ENCODE results near the gene LRRC2. TPM values are rescaled to one million over a fixed set of nuclear protein-coding genes. Genes with fewer than 3 reads are reported as not detected.

The LRRC2 gene
- total and polyA plus RNA-seq, 7 experiments from 2014 or later = 0.10 to 0.48 (median 0.32) TPM; not detected in 2

DNA sequence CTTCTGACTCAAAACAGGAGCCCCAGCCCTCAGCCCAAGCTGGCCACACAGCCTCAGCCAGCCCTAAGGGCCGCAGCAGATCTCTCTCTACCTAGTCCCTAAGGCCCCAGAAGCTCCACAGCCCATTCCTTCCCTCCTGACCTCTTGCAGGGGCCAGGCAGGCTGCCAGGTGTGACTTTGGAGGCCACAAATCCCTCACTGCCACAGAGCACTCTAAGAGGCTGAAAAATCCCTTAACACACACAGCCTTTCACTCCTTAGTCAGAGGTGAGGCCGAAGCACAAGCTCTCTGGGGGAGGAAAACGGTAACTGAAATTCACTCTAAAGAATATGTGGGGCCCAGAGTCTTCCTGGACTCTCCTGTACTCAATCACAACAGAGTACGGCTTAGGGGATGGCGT lies 23.3 kb downstream of the LRRC2 start:
- intact Hi-C loops (cut with micrococcal nuclease) = no loop called here
- H3K4me3 Mint-ChIP-seq = no peak overlapping the region
- H3K9me3 Mint-ChIP-seq = no peaks in the 10 kb centered on the region
- no peak for DNase-seq
- H3K4me1 Mint-ChIP-seq = peaks cover 18 to 61% (median 53%) of the 10 kb centered on the region in 7 donors
- no peaks in the 10 kb centered on the region for H3K27me3 ChIP-seq (ENCODE audit: control insufficient read depth in 2 of 2, insufficient read depth in 2 of 2, low read length in 2 of 2)
- ChIA-PET CTCF (interaction anchor here (1.7 kb wide), 1 partner anchor 54 kb away, joined by 10 read pairs; no protein-coding TSS in a partner anchor), POLR2A (interaction anchor here (0.6 to 1.2 kb wide), 2 partner anchors 10 to 564 kb away, joined by 5 to 8 read pairs; no protein-coding TSS in a partner anchor)
- no peak overlapping the region for H3K4me3 ChIP-seq (ENCODE audit: low read length)
- ATAC-seq = no peak
- H3K36me3 ChIP-seq (ENCODE audit: control insufficient read depth in 2 of 3, insufficient read depth in 3 of 3, low read length in 3 of 3) = no peaks in the 10 kb centered on the region
- peaks cover 0 to 19% (median 0%) of the 10 kb centered on the region in 5 donors for H3K27me3 Mint-ChIP-seq
- H3K4me1 ChIP-seq (ENCODE audit: control insufficient read depth in 2 of 2, insufficient read depth in 2 of 2, low read length in 2 of 2) = peaks cover 23 to 28% of the 10 kb centered on the region in 2 donors
- H3K27ac ChIP-seq (ENCODE audit: low read depth, low read length) = no peak overlapping the region
- peaks cover 0 to 4% (median 0%) of the 10 kb centered on the region in 5 donors for H3K36me3 Mint-ChIP-seq
- H3K27ac Mint-ChIP-seq = peak overlapping the region in 2 of 9 donors; percentile 25 to 74
- H3K9me3 ChIP-seq (ENCODE audit: control insufficient read depth in 2 of 3, low read length in 3 of 3) = no peaks in the 10 kb centered on the region

DNA sequence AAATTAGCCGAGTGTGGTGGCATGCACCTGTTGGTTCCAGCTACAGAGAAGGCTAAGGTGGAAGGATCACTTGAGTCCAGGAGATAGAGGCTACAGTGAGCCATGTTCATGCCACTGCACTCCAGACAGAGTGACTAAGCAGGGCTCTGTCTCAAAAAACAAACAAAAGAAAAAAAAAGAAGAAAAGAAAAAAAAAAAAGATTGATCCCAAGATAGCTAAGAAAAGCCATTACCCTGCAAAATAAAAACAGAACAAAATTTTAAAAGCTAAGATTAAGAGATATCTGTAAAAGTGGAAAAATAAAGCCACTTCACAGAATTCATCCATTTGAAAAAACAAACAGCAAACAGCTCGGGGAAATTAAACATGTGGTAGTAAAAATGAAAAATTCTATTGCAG lies 23.8 kb downstream of the LRRC2 start:
- H3K4me3 ChIP-seq (ENCODE audit: low read length) = no peak overlapping the region
- H3K4me1 Mint-ChIP-seq = peaks cover 19 to 65% (median 58%) of the 10 kb centered on the region in 7 donors
- H3K4me1 ChIP-seq (ENCODE audit: control insufficient read depth in 2 of 2, insufficient read depth in 2 of 2, low read length in 2 of 2) = peaks cover 27 to 33% of the 10 kb centered on the region in 2 donors
- ChIA-PET POLR2A (interaction anchor here (0.6 to 1.2 kb wide), 2 partner anchors 10 to 564 kb away, joined by 5 to 8 read pairs; no protein-coding TSS in a partner anchor), CTCF (interaction anchor here (1.7 kb wide), 1 partner anchor 54 kb away, joined by 10 read pairs; no protein-coding TSS in a partner anchor)
- H3K27me3 Mint-ChIP-seq = peaks cover 0 to 15% (median 0%) of the 10 kb centered on the region in 5 donors
- no peaks in the 10 kb centered on the region for H3K36me3 ChIP-seq (ENCODE audit: control insufficient read depth in 2 of 3, insufficient read depth in 3 of 3, low read length in 3 of 3)
- H3K27ac Mint-ChIP-seq = peak overlapping the region in 2 of 9 donors; percentile 69 to 74
- intact Hi-C loops (cut with micrococcal nuclease) = no loop called here
- no peaks in the 10 kb centered on the region for H3K9me3 ChIP-seq (ENCODE audit: control insufficient read depth in 2 of 3, low read length in 3 of 3)
- H3K36me3 Mint-ChIP-seq = peaks cover 0 to 4% (median 0%) of the 10 kb centered on the region in 5 donors
- no peaks in the 10 kb centered on the region for H3K27me3 ChIP-seq (ENCODE audit: control insufficient read depth in 2 of 2, insufficient read depth in 2 of 2, low read length in 2 of 2)
- no peak overlapping the region for H3K4me3 Mint-ChIP-seq
- DNase-seq (no peak), ATAC-seq (no peak)
- H3K9me3 Mint-ChIP-seq = no peaks in the 10 kb centered on the region
- no peak overlapping the region for H3K27ac ChIP-seq (ENCODE audit: low read depth, low read length)

DNA sequence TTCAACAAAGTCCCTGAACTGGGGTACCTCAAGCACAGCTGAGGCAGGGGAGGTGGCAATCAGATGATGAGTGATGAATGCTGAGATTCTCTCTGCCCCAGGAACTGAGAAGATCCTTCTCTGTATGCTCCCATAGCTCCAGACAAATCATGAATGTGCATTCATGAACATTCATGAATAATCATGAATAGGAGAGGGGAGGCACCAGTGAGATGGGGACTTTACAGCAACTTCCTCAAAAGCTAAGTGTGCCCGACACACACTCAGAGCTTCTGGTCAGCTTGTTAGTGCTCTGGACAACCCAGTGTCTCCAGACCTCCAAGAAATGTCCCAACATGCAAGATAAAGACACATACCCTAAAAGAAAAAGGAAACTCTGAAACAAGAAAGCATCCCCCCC lies 24.3 kb downstream of the LRRC2 start:
- H3K27ac Mint-ChIP-seq = peak overlapping the region in 2 of 9 donors; percentile 69 to 74
- no peak overlapping the region for H3K4me3 ChIP-seq (ENCODE audit: low read length)
- intact Hi-C loops (cut with micrococcal nuclease) = no loop called here

DNA sequence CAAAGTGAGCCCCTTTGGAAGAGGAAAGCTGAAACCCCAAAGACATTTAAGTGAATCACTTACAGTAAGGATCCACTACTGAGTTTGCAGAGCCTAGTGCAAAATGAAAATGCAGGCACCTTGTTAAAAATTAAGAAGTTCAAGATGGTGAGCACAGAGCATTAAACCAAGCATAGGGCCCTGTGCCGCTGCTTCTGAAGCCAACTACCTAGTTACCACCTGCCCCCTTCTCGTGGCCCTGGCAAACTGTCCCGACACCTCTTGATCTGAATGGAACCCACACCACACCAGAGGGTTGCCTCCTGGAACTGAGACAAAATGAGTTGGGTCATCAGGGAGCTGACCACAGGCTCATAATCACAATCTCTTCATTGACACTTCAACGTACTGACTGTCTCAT lies 25.6 kb downstream of the LRRC2 start:
- peaks cover 27 to 43% of the 10 kb centered on the region in 2 donors for H3K4me1 ChIP-seq (ENCODE audit: control insufficient read depth in 2 of 2, insufficient read depth in 2 of 2, low read length in 2 of 2)
- no peaks in the 10 kb centered on the region for H3K9me3 Mint-ChIP-seq
- DNase-seq = no peak
- H3K9me3 ChIP-seq (ENCODE audit: control insufficient read depth in 2 of 3, low read length in 3 of 3) = no peaks in the 10 kb centered on the region
- H3K27ac Mint-ChIP-seq = peak overlapping the region in 8 of 9 donors; percentile 56 to 96 (median 94)
- H3K4me3 ChIP-seq (ENCODE audit: low read length) = no peak overlapping the region
- no peaks in the 10 kb centered on the region for H3K36me3 ChIP-seq (ENCODE audit: control insufficient read depth in 2 of 3, insufficient read depth in 3 of 3, low read length in 3 of 3)
- ATAC-seq = no peak
- H3K27me3 Mint-ChIP-seq = peaks cover 0 to 16% (median 0%) of the 10 kb centered on the region in 5 donors
- intact Hi-C loops (cut with micrococcal nuclease) = no loop called here
- H3K27me3 ChIP-seq (ENCODE audit: control insufficient read depth in 2 of 2, insufficient read depth in 2 of 2, low read length in 2 of 2) = no peaks in the 10 kb centered on the region
- peaks cover 0 to 4% (median 0%) of the 10 kb centered on the region in 5 donors for H3K36me3 Mint-ChIP-seq
- POLR2A ChIA-PET = interaction anchor here (0.7 kb wide), 1 partner anchor 18 kb away, joined by 3 read pairs; no protein-coding TSS in a partner anchor
- CTCF ChIA-PET = interaction anchor here (1.1 to 4.2 kb wide), 3 partner anchors 9 to 52 kb away, joined by 3 to 75 read pairs (median 4); no protein-coding TSS in a partner anchor
- peaks cover 19 to 65% (median 53%) of the 10 kb centered on the region in 7 donors for H3K4me1 Mint-ChIP-seq
- no peak overlapping the region for H3K27ac ChIP-seq (ENCODE audit: low read depth, low read length)
- peak overlapping the region in 5 of 10 donors; percentile 26 to 56 (median 47) for H3K4me3 Mint-ChIP-seq

More for the DNA sequence above, 24.3 kb downstream of the LRRC2 start:
- Histone ChIP-seq H3K27me3 (ENCODE audit: control insufficient read depth in 2 of 2, insufficient read depth in 2 of 2, low read length in 2 of 2) (no peaks in the 10 kb centered on the region), H3K4me1 (ENCODE audit: control insufficient read depth in 2 of 2, insufficient read depth in 2 of 2, low read length in 2 of 2) (peaks cover 27 to 37% of the 10 kb centered on the region in 2 donors), H3K9me3 (ENCODE audit: control insufficient read depth in 2 of 3, low read length in 3 of 3) (no peaks in the 10 kb centered on the region), H3K27ac (ENCODE audit: low read depth, low read length) (no peak overlapping the region), H3K36me3 (ENCODE audit: control insufficient read depth in 2 of 3, insufficient read depth in 3 of 3, low read length in 3 of 3) (no peaks in the 10 kb centered on the region)
- DNase-seq (no peak), ATAC-seq (no peak)
- peaks cover 0 to 4% (median 0%) of the 10 kb centered on the region in 5 donors for H3K36me3 Mint-ChIP-seq
- H3K4me1 Mint-ChIP-seq = peaks cover 20 to 66% (median 58%) of the 10 kb centered on the region in 7 donors
- ChIA-PET POLR2A (interaction anchor here (0.7 to 1.2 kb wide), 2 partner anchors 9 to 53 kb away, joined by 3 to 8 read pairs; no protein-coding TSS in a partner anchor), CTCF (interaction anchor here (1.7 kb wide), 1 partner anchor 53 kb away, joined by 10 read pairs; no protein-coding TSS in a partner anchor)
- peaks cover 0 to 11% (median 0%) of the 10 kb centered on the region in 5 donors for H3K27me3 Mint-ChIP-seq
- peak overlapping the region in 2 of 10 donors; percentile 9 to 37 for H3K4me3 Mint-ChIP-seq
- no peaks in the 10 kb centered on the region for H3K9me3 Mint-ChIP-seq

DNA sequence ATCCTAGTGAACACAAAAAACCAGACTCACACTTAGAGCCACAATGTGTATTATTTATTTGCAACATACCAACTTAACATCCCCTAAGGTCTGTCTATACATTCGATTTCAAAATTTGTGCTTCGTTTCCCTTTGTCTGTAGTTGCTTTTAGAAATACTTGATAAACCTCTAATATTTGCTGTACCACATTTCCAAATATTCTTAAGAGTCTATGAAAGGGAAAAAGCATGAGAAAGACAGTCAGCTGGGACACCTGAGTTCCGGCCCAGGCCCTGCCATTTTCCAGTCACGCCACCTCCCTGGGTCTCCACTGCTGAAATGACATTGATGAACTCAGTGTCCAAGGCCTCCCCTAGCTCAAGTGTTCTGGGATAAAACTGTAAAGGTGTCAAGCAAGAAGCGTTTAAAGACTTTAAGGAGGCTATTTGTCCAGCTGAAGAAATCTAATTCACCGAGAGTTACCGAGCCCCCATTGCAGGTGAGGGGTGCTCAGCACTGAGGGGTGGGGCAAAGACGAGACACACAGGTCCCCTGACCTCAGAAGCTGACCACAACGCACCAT lies 26.6 kb downstream of the LRRC2 start:
- H3K4me3 ChIP-seq (ENCODE audit: low read length) = peak overlapping the region; percentile 27
- Mint-ChIP-seq H3K9me3 (no peaks in the 10 kb centered on the region), H3K4me1 (peaks cover 19 to 68% (median 53%) of the 10 kb centered on the region in 7 donors), H3K4me3 (peak overlapping the region; percentile 46 to 86 (median 74)), H3K36me3 (peaks cover 0 to 4% (median 0%) of the 10 kb centered on the region in 5 donors), H3K27ac (peak overlapping the region; percentile 86 to 97 (median 95)), H3K27me3 (peaks cover 0 to 25% (median 3%) of the 10 kb centered on the region in 5 donors)
- no peaks in the 10 kb centered on the region for H3K9me3 ChIP-seq (ENCODE audit: control insufficient read depth in 2 of 3, low read length in 3 of 3)
- peak overlapping the region; percentile 68 for H3K27ac ChIP-seq (ENCODE audit: low read depth, low read length)
- ATAC-seq (no peak), DNase-seq (no peak)
- H3K4me1 ChIP-seq (ENCODE audit: control insufficient read depth in 2 of 2, insufficient read depth in 2 of 2, low read length in 2 of 2) = peaks cover 27 to 43% of the 10 kb centered on the region in 2 donors
- H3K36me3 ChIP-seq (ENCODE audit: control insufficient read depth in 2 of 3, insufficient read depth in 3 of 3, low read length in 3 of 3) = no peaks in the 10 kb centered on the region
- intact Hi-C loops (cut with micrococcal nuclease) = loop anchor here (1.0 to 10.0 kb wide), 7 partner anchors 19 to 669 kb away; partner anchors contain the start of genes ALS2CL (in 1 of the 2), CCR5AS (in 1 of the 2) and CCRL2 (in 1 of the 2)
- CTCF ChIA-PET = interaction anchor here (0.9 to 4.2 kb wide), 11 partner anchors 10 to 90 kb away, joined by 3 to 75 read pairs (median 7); no protein-coding TSS in a partner anchor
- H3K27me3 ChIP-seq (ENCODE audit: control insufficient read depth in 2 of 2, insufficient read depth in 2 of 2, low read length in 2 of 2) = no peaks in the 10 kb centered on the region
- POLR2A ChIA-PET = interaction anchor here (0.8 to 2.6 kb wide), 9 partner anchors 8 to 154 kb away, joined by 3 to 21 read pairs (median 5); partner anchors contain the start of gene ALS2CL

DNA sequence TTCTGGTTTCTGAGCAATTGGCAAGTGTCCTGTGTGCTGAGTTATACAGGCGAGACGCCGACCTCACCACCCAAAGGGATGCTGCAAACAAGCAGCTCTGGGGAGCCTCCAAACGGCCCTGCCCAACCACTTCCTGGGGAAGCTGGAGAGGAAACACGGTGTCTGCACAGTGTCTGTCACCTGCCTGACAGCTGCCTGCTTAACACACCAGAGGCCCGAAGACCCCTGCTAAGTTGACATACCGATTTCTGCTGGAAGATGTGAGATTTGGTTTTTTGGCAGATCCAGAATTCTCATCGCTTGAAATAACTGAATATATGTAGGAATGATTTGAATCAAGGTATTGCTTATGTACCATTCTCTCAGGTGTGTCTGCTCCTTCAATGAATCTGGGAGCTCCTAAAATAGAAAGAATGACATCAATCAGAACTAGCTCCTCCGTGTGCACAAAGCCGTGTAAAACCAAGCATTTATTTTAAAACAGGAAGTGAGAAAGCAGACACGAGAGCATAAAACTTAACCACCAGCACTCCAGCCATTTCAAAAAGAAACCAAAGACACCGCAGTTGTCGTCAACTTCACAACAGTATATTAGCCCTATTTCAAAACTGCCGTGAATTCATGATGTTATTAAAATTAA lies 27.2 kb downstream of the LRRC2 start:
- peak overlapping the region; percentile 68 for H3K27ac ChIP-seq (ENCODE audit: low read depth, low read length)
- Mint-ChIP-seq H3K4me3 (peak overlapping the region; percentile 46 to 86 (median 74)), H3K9me3 (peaks cover 0 to 3% (median 0%) of the 10 kb centered on the region in 11 donors), H3K27me3 (peaks cover 0 to 31% (median 6%) of the 10 kb centered on the region in 5 donors), H3K27ac (peak overlapping the region; percentile 86 to 97 (median 95)), H3K36me3 (peaks cover 0 to 6% (median 0%) of the 10 kb centered on the region in 5 donors), H3K4me1 (peaks cover 19 to 74% (median 56%) of the 10 kb centered on the region in 7 donors)
- peak; percentile 53 to 92 (median 89) for DNase-seq
- ChIA-PET CTCF (interaction anchor here (0.6 to 4.2 kb wide), 10 partner anchors 13 to 947 kb away, joined by 3 to 75 read pairs (median 7); no protein-coding TSS in a partner anchor), POLR2A (interaction anchor here (0.7 to 2.6 kb wide), 11 partner anchors 8 to 155 kb away, joined by 3 to 21 read pairs (median 5); partner anchors contain the start of genes ALS2CL and RTP3)
- no peaks in the 10 kb centered on the region for H3K27me3 ChIP-seq (ENCODE audit: control insufficient read depth in 2 of 2, insufficient read depth in 2 of 2, low read length in 2 of 2)
- H3K9me3 ChIP-seq (ENCODE audit: control insufficient read depth in 2 of 3, low read length in 3 of 3) = no peaks in the 10 kb centered on the region
- H3K36me3 ChIP-seq (ENCODE audit: control insufficient read depth in 2 of 3, insufficient read depth in 3 of 3, low read length in 3 of 3) = no peaks in the 10 kb centered on the region
- peak; percentile 94 for ATAC-seq
- H3K4me1 ChIP-seq (ENCODE audit: control insufficient read depth in 2 of 2, insufficient read depth in 2 of 2, low read length in 2 of 2) = peaks cover 27 to 43% of the 10 kb centered on the region in 2 donors
- intact Hi-C loops (cut with micrococcal nuclease) = loop anchor here (1.0 to 10.0 kb wide), 7 partner anchors 19 to 669 kb away; partner anchors contain the start of genes ALS2CL (in 1 of the 2), CCR5AS (in 1 of the 2) and CCRL2 (in 1 of the 2)
- H3K4me3 ChIP-seq (ENCODE audit: low read length) = peak overlapping the region; percentile 27
